CD4-positive, alpha-beta T cell (primary cell): ENCODE data around the gene MYL4. TPM values are rescaled to one million over a fixed set of nuclear protein-coding genes. Genes with fewer than 3 reads are reported as not detected.

Source experiments
- ATAC-seq: fragments of 200-7000 bp; cut with Tn5 transposase; one replicate; pipeline ENCODE4 v1.10.0; 2022; ENCODE audit warnings: mild to moderate bottlenecking; ENCODE audit not compliant: poor library complexity
- CTCF ChIA-PET: fragments of 350-600 bp; sonication (Branson Sonifier 250); formaldehyde crosslinking; loops from one replicate; lab custom pipeline; 2021; ENCODE audit warnings: antibody characterized with exemption, inconsistent platforms; lab: Charles Lee
- POLR2A ChIA-PET: fragments of 350-600 bp; sonication (Branson Sonifier 250); formaldehyde crosslinking; loops from one replicate; lab custom pipeline; 2021; ENCODE audit warnings: antibody characterized with exemption, inconsistent platforms; lab: Charles Lee
- DNase-seq, 14 experiments: peaks; one replicate each; pipeline ENCODE4 v3.0.0-alpha.2; 2013 to 2020; ENCODE audit warnings: mixed read lengths in 2 of 14
- H3K27ac ChIP-seq, 2 donors: one replicate each; pipeline versions ENCODE4 v1.5.1 to v1.7.0; 2013; ENCODE audit warnings: low read length in 2 of 2, low read depth in 1 of 2, mild to moderate bottlenecking in 1 of 2
- H3K27me3 ChIP-seq, 2 experiments: 1 replicate in 1 of 2; 2 replicates in 1 of 2; pipeline versions ENCODE4 v1.6.1 to v1.7.0; 2013; ENCODE audit warnings: low read length in 2 of 2, control low read depth in 1 of 2, mild to moderate bottlenecking in 1 of 2, moderate library complexity in 1 of 2; ENCODE audit not compliant: insufficient read depth in 2 of 2, control insufficient read depth in 1 of 2
- H3K36me3 ChIP-seq: one replicate; pipeline ENCODE4 v1.6.1; 2013; ENCODE audit warnings: low read length, control low read depth; ENCODE audit not compliant: insufficient read depth
- H3K4me1 ChIP-seq: one replicate; pipeline ENCODE4 v1.6.1; 2013; ENCODE audit warnings: low read length, control low read depth; ENCODE audit not compliant: insufficient read depth
- H3K4me3 ChIP-seq: one replicate; pipeline ENCODE4 v1.5.1; 2013; ENCODE audit warnings: mild to moderate bottlenecking, low read length, moderate library complexity
- H3K9me3 ChIP-seq, 2 experiments: 1 replicate in 1 of 2; 2 replicates in 1 of 2; pipeline versions ENCODE4 v1.6.1 to v1.7.0; 2013; ENCODE audit warnings: low read length in 2 of 2, mild to moderate bottlenecking in 2 of 2, control low read depth in 1 of 2, moderate library complexity in 1 of 2; ENCODE audit not compliant: control insufficient read depth in 1 of 2, insufficient read depth in 1 of 2
- H3K27ac Mint-ChIP-seq: one replicate; pipeline ENCODE4 v1.8.0; 2020; ENCODE audit warnings: mixed read lengths
- H3K27me3 Mint-ChIP-seq: one replicate; pipeline ENCODE4 v1.8.0; 2021; ENCODE audit warnings: mixed read lengths
- H3K36me3 Mint-ChIP-seq: one replicate; pipeline ENCODE4 v1.8.0; 2021; ENCODE audit warnings: low read depth, mixed read lengths
- H3K4me1 Mint-ChIP-seq: one replicate; pipeline ENCODE4 v1.8.0; 2021; ENCODE audit warnings: low read depth, mixed read lengths
- H3K4me3 Mint-ChIP-seq: one replicate; pipeline ENCODE4 v1.8.0; 2020; ENCODE audit warnings: mild to moderate bottlenecking, mixed read lengths
- H3K9me3 Mint-ChIP-seq: one replicate; pipeline ENCODE4 v1.8.0; 2020; ENCODE audit warnings: mixed read lengths
- intact Hi-C, 2 experiments: fragments of 100-400 bp; cut with DNase I in 1 of 2; cut with micrococcal nuclease in 1 of 2; formaldehyde crosslinking; loops; one replicate each; pipeline versions ENCODE4 v1.15.1 to v1.9.0; 2023 to 2025; cut with DNase I, micrococcal nuclease
- total RNA-seq, 174 experiments: library from RNA in 2 of 174; stranded (reverse) in 2 of 174; gene quantifications; one replicate each; pipeline ENCODE4 v1.2.3 and lab custom pipeline; 2021 to 2026
- TF ChIP-seq, protein P1 (sequence below): fragments of 200-600 bp; IDR thresholded peaks from one replicate; pipeline ENCODE4 v1.8.0; 2022; ENCODE audit warnings: antibody characterized with exemption, mild to moderate bottlenecking

Gene MYL4
- total RNA-seq, 2 experiments from 2014 or later, result not detected

DNA sequence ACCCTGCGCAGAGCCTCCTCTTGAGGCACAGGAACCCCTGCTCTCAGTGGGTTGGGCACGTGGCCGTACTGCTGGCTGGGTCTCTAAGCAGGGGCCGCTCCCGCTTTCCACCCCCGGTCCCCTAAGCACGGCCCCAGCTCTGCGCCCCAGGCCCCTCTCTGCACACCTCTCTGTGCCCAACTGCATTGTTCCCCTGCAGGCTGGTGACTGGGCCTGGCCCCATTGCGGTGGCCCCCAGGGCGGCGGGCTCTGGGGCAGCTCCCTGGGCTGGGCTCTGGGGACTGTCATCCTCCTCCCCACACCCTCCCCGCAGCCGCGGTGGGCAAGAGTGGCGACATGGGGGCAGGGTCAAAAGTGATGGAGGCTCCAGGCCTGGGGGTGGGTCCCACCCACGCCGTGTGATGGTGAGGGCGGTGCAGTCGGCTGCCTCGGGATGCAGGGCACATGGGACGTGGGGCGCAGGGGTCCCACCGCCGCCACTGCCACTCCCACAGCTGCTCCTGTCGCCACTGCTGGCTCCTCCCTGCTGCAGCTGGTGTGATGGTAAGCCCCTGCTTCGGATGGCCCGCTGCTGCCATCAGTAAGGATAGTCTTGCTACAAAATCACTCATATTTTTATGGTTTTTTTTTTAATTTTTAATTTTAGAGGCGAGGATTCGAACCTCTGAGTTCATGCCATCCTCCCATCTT lies 29.3 kb downstream of the MYL4 start:
- H3K36me3 ChIP-seq, result no peaks in the 10 kb centered on the region
- CTCF ChIA-PET, result no interaction called here
- no peak for ATAC-seq
- TF ChIP-seq, protein P1, sequence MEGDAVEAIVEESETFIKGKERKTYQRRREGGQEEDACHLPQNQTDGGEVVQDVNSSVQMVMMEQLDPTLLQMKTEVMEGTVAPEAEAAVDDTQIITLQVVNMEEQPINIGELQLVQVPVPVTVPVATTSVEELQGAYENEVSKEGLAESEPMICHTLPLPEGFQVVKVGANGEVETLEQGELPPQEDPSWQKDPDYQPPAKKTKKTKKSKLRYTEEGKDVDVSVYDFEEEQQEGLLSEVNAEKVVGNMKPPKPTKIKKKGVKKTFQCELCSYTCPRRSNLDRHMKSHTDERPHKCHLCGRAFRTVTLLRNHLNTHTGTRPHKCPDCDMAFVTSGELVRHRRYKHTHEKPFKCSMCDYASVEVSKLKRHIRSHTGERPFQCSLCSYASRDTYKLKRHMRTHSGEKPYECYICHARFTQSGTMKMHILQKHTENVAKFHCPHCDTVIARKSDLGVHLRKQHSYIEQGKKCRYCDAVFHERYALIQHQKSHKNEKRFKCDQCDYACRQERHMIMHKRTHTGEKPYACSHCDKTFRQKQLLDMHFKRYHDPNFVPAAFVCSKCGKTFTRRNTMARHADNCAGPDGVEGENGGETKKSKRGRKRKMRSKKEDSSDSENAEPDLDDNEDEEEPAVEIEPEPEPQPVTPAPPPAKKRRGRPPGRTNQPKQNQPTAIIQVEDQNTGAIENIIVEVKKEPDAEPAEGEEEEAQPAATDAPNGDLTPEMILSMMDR, result no peak
- no peak for DNase-seq
- H3K9me3 Mint-ChIP-seq, result no peaks in the 10 kb centered on the region
- intact Hi-C loops, result no loop called here
- H3K4me1 ChIP-seq, result peaks cover 7% of the 10 kb centered on the region
- no peak overlapping the region for H3K4me3 ChIP-seq
- H3K4me1 Mint-ChIP-seq, result no peaks in the 10 kb centered on the region
- peaks cover 1% of the 10 kb centered on the region for H3K27me3 Mint-ChIP-seq
- H3K27ac Mint-ChIP-seq, result no peak overlapping the region
- peaks cover 0 to 4% of the 10 kb centered on the region in 2 experiments for H3K9me3 ChIP-seq
- no peak overlapping the region for H3K27ac ChIP-seq
- peaks cover 0 to 2% of the 10 kb centered on the region in 2 experiments for H3K27me3 ChIP-seq
- POLR2A ChIA-PET, result no interaction called here
- no peaks in the 10 kb centered on the region for H3K36me3 Mint-ChIP-seq
- no peak overlapping the region for H3K4me3 Mint-ChIP-seq

DNA sequence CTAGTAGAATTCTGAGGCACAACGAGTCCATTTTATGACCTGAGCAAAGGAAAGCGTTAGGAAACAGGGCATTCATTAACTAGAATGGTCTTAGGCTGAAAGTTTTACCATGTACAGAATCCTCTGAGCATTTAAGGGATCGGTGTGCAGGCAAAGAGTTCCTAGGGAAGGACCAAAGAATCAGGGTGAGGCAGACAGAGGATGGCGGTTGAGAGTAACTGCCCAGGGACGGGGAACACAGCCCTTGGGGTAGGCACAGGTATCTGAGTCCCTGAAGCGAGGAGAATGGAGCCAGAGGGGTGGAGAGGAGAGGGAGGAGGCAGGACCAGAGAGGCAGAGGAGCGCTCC lies 30.4 kb downstream of the MYL4 start:
- Histone ChIP-seq H3K4me1 (peaks cover 7% of the 10 kb centered on the region), H3K9me3 (peaks cover 0 to 4% of the 10 kb centered on the region in 2 experiments), H3K27ac (no peak overlapping the region), H3K27me3 (peaks cover 0 to 2% of the 10 kb centered on the region in 2 experiments), H3K36me3 (no peaks in the 10 kb centered on the region), H3K4me3 (no peak overlapping the region)
- TF ChIP-seq, protein P1, result no peak
- POLR2A ChIA-PET, result no interaction called here
- CTCF ChIA-PET, result no interaction called here
- no peak overlapping the region for H3K27ac Mint-ChIP-seq
- H3K36me3 Mint-ChIP-seq, result no peaks in the 10 kb centered on the region
- ATAC-seq (no peak), DNase-seq (no peak)
- H3K4me1 Mint-ChIP-seq, result no peaks in the 10 kb centered on the region
- intact Hi-C loops, result no loop called here
- H3K9me3 Mint-ChIP-seq, result no peaks in the 10 kb centered on the region
- no peak overlapping the region for H3K4me3 Mint-ChIP-seq
- peaks cover 10% of the 10 kb centered on the region for H3K27me3 Mint-ChIP-seq

DNA sequence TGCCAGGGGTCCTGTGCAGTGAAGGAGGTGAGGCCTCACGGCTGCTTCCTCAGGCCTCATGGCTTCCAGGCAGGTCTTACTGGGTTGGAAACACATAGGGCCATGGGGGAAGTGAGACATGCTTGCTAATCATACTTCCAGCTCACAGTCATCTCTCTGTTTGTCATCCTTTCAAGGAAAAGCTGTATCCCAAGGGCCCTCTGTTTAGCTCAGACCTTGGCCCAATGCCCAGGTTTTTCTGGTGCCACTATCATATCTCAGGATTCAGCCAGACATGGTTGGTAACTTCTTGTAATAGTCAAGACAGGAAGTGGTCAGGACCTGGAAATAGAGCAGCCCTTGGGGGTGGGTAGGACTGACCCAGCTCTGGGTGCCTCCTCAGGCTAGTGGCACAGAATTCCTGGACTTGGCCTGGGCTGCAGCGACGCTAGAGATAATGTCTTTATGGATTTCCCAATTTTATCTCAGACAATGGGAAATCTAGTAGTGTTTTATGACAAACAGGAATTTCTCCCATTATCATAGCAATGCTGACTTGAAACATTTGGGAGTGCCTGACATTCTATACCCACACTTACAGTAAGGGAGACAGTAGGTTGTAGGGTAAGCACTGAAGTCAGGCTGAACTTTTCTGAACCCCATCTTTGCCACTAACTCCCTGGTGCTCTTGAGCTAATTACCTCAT lies 31.0 kb downstream of the MYL4 start:
- intact Hi-C loops, result no loop called here
- ATAC-seq, result no peak
- TF ChIP-seq, protein P1, result no peak
- Histone ChIP-seq H3K9me3 (peaks cover 0 to 4% of the 10 kb centered on the region in 2 experiments), H3K36me3 (no peaks in the 10 kb centered on the region), H3K27me3 (peaks cover 0 to 3% of the 10 kb centered on the region in 2 experiments), H3K27ac (no peak overlapping the region), H3K4me1 (peaks cover 7% of the 10 kb centered on the region), H3K4me3 (no peak overlapping the region)
- CTCF ChIA-PET, result no interaction called here
- H3K4me3 Mint-ChIP-seq, result no peak overlapping the region
- POLR2A ChIA-PET, result no interaction called here
- no peaks in the 10 kb centered on the region for H3K9me3 Mint-ChIP-seq
- peaks cover 12% of the 10 kb centered on the region for H3K27me3 Mint-ChIP-seq
- no peak for DNase-seq
- no peaks in the 10 kb centered on the region for H3K4me1 Mint-ChIP-seq
- no peak overlapping the region for H3K27ac Mint-ChIP-seq
- H3K36me3 Mint-ChIP-seq, result no peaks in the 10 kb centered on the region
